Transverse colon (tissue), 4 donors: ENCODE results near the gene CYP3A7. TPM values are rescaled to one million over a fixed set of nuclear protein-coding genes. Genes with fewer than 3 reads are reported as not detected.
"Not testable (repeated sequence)": the region's sequence is repeated elsewhere in the genome, so short reads cannot be mapped to it uniquely, and the experiment has no call there.

ENCODE experiments used
- DNase-seq: peaks from one replicate; pipeline ENCODE4 v3.0.0-alpha.2; 2019
- H3K27ac ChIP-seq, 4 donors: fragments of 200-600 bp; sonication (generic); 2 replicates each; pipeline ENCODE4 v1.5.1; 2016 to 2018; ENCODE audit warnings: inconsistent platforms in 4 of 4
- H3K27me3 ChIP-seq: fragments of 200-600 bp; sonication (generic); 2 replicates; pipeline ENCODE4 v1.5.1; 2017; ENCODE audit warnings: inconsistent platforms
- H3K36me3 ChIP-seq, 4 donors: fragments of 200-600 bp; sonication (generic); 2 replicates each; pipeline ENCODE4 v1.5.1; 2017 to 2019; ENCODE audit warnings: inconsistent platforms in 4 of 4
- H3K4me1 ChIP-seq, 4 donors: fragments of 200-600 bp; sonication (generic); 2 replicates each; pipeline ENCODE4 v1.5.1; 2017 to 2020; ENCODE audit warnings: inconsistent platforms in 4 of 4
- H3K4me3 ChIP-seq, 4 donors: fragments of 200-600 bp; sonication (generic); 1 replicate in 1 of 4; 2 replicates in 3 of 4; pipeline versions ENCODE4 v1.5.1 to v1.6.1; 2017 to 2019; ENCODE audit warnings: inconsistent platforms in 4 of 4
- H3K9me3 ChIP-seq, 2 donors: fragments of 200-600 bp; sonication (generic); 2 replicates each; pipeline ENCODE4 v1.5.1; 2017 to 2019; ENCODE audit warnings: inconsistent platforms in 2 of 2
- EP300 ChIP-seq: sonication (generic); formaldehyde crosslinking; IDR thresholded peaks from one replicate; pipeline ENCODE4 v1.6.1; 2017; ENCODE audit warnings: antibody characterized with exemption, low read depth
- POLR2A ChIP-seq: fragments of 450-650 bp; IDR thresholded peaks from one replicate; pipeline ENCODE4 v1.6.1; 2016; ENCODE audit warnings: antibody characterized with exemption, mild to moderate bottlenecking, moderate library complexity
- POLR2AphosphoS5 ChIP-seq, 3 donors: sonication (generic); formaldehyde crosslinking; IDR thresholded peaks; one replicate each; pipeline ENCODE4 v1.6.1; 2016; ENCODE audit warnings: antibody characterized with exemption in 3 of 3
- WGBS, 2 donors: methylation state at CpG; one replicate each; pipeline ENCODE4 v1.1.5; 2018; ENCODE audit warnings: low coverage in 1 of 2; 5-methylcytosine and 5-hydroxymethylcytosine counted together
- in situ Hi-C, 4 donors: fragments of 200-750 bp; cut with MboI; loops; one replicate each; pipeline versions ENCODE4 v1.15.0 to v1.15.1; 2017; ENCODE audit warnings: low sequenced_read_pairs in 3 of 4, low pct_ligation_motif_present in 1 of 4, low pct_unique_long_range_greater_than_20kb in 1 of 4
- intact Hi-C: fragments of 100-400 bp; cut with DNase I; formaldehyde crosslinking; loops from one replicate; pipeline ENCODE4 v1.15.1; 2023; ENCODE audit warnings: low total_unique reads
- total RNA-seq, 4 donors: library from RNA; depleted of rRNA; stranded (reverse); fragments of >200 nt; gene quantifications; one replicate each; pipeline ENCODE4 v1.1.0, GENCODE V29; 2016
- TF ChIP-seq, protein P1 (sequence below), 5 experiments: fragments of 200-600 bp in 3 of 5; fragments of 450-650 bp in 2 of 5; sonication (generic) in 3 of 5; IDR thresholded peaks; 1 replicate in 2 of 5; 2 replicates in 3 of 5; pipeline ENCODE4 v1.5.1; 2016 to 2017; ENCODE audit warnings: antibody characterized with exemption in 5 of 5, inconsistent platforms in 3 of 5, mild to moderate bottlenecking in 2 of 5, moderate library complexity in 1 of 5

The CYP3A7 gene
- total RNA-seq, 4 donors from 2014 or later: 0.95 to 3.0 (median 0.96) TPM; not detected in 1

DNA sequence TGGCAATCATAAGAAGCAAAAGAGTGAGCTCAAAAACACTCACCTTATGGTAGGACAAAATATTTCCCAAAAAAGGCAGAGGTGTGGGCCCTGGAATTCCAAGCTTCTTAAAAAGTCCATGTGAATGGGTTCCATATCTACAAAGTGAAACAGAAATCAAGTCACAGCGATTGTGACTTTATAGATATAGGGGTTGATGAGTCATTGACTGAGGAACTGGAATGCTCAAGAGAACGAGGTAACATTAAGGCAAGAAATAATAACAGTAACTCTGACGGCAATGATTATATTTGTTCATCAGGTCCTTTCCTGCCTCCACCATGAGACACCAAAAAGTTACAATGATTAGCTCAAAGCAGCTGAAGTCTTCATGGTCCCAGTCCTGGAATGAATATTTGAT is 45.0 kb upstream of the CYP3A7 start:
- no peaks in the 10 kb centered on the region for H3K27me3 ChIP-seq
- TF ChIP-seq POLR2A (no peak), POLR2AphosphoS5 (IDR thresholded peaks at IDR 0.05) (no peak), EP300 (no peak)
- TF ChIP-seq, protein P1, sequence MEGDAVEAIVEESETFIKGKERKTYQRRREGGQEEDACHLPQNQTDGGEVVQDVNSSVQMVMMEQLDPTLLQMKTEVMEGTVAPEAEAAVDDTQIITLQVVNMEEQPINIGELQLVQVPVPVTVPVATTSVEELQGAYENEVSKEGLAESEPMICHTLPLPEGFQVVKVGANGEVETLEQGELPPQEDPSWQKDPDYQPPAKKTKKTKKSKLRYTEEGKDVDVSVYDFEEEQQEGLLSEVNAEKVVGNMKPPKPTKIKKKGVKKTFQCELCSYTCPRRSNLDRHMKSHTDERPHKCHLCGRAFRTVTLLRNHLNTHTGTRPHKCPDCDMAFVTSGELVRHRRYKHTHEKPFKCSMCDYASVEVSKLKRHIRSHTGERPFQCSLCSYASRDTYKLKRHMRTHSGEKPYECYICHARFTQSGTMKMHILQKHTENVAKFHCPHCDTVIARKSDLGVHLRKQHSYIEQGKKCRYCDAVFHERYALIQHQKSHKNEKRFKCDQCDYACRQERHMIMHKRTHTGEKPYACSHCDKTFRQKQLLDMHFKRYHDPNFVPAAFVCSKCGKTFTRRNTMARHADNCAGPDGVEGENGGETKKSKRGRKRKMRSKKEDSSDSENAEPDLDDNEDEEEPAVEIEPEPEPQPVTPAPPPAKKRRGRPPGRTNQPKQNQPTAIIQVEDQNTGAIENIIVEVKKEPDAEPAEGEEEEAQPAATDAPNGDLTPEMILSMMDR (IDR thresholded peaks at IDR 0.05): no peak
- peaks cover 0 to 9% (median 0%) of the 10 kb centered on the region in 4 donors for H3K4me1 ChIP-seq
- intact Hi-C loops (no loop called here), in situ Hi-C loops (no loop called here)
- no peak overlapping the region for H3K27ac ChIP-seq
- H3K36me3 ChIP-seq: no peaks in the 10 kb centered on the region
- no peaks in the 10 kb centered on the region for H3K9me3 ChIP-seq
- no peak for DNase-seq
- no peak overlapping the region for H3K4me3 ChIP-seq
- WGBS, 2 donors: 76 to 77% methylated on average over 3 of the region's 3 CpGs

DNA sequence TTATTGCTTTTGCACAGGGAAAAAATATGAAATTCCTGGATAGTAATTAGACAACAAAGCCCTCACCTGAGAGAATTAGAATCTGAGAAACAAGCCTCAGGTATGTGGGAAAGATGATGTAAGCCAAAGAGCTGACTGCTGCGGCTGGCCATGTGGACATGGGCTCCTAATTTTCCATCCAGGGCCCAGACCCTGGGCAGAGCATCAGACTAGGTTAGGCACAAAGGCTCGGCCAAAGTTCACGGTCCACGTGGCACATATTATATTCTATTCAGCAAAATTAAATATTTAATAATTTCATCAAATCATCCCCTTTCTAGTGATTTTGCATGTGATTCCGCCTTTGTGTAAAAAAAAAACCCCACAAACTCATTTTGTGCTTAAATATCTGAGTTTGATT is 43.9 kb upstream of the CYP3A7 start:
- Histone ChIP-seq H3K9me3 (no peaks in the 10 kb centered on the region), H3K4me3 (no peak overlapping the region), H3K36me3 (no peaks in the 10 kb centered on the region), H3K4me1 (peaks cover 0 to 3% (median under 1%) of the 10 kb centered on the region in 4 donors), H3K27me3 (no peaks in the 10 kb centered on the region), H3K27ac (no peak overlapping the region)
- intact Hi-C loops (no loop called here), in situ Hi-C loops (no loop called here)
- 82 to 84% methylated on average over 4 to 5 of the region's 5 CpGs for WGBS, 2 donors
- TF ChIP-seq, protein P1 (IDR thresholded peaks at IDR 0.05): no peak
- TF ChIP-seq EP300 (no peak), POLR2AphosphoS5 (IDR thresholded peaks at IDR 0.05) (no peak), POLR2A (no peak)
- DNase-seq: no peak

DNA sequence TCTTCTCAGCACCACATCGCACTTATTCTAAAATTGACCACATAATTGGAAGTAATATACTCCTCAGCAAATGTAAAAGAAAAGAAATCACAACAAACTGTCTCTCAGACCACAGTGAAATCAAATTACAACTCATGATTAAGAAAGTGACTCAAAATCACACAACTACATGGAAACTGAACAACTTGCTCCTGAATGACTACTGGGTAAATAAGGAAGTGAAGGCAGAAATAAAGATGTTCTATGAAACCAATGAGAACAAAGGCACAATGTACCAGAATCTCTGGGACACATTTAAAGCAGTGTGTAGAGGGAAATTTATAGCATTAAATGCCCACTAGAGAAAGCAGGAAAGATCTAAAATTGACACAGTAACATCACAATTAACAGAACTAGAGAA is 38.4 kb upstream of the CYP3A7 start:
- in situ Hi-C loops, H3K36me3 ChIP-seq, H3K9me3 ChIP-seq, H3K27me3 ChIP-seq, DNase-seq, intact Hi-C loops, H3K4me3 ChIP-seq: not testable (repeated sequence)
- Histone ChIP-seq H3K4me1 (peaks cover 0 to 19% (median 9%) of the 10 kb centered on the region in 4 donors), H3K27ac (peak overlapping the region; percentile 65 to 80 (median 73))
- WGBS, 2 donors: 73 to 80% methylated on average over 1 of the region's 1 CpG

DNA sequence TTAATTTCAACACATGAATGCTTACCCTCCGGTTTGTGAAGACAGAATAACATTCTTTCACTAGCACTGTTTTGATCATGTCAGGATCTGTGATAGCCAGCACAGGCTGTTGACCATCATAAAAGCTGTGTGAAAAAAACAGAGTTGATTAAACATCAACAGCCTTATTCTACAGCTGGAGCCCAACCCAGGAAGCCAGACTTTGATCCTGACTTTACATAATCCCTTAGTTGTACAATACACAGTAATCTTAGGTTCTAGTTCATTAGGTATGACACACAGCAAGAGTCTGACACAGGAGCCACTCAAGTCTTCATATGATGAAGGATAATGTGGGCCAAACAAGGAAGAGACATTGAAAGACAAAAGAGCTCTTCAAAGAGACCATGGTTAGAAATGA is 37.6 kb upstream of the CYP3A7 start:
- H3K36me3 ChIP-seq: no peaks in the 10 kb centered on the region
- in situ Hi-C loops: no loop called here
- peaks cover 0 to 19% (median 9%) of the 10 kb centered on the region in 4 donors for H3K4me1 ChIP-seq
- H3K27me3 ChIP-seq: no peaks in the 10 kb centered on the region
- intact Hi-C loops: no loop called here
- no peaks in the 10 kb centered on the region for H3K9me3 ChIP-seq
- TF ChIP-seq, protein P1 (IDR thresholded peaks at IDR 0.05): no peak
- TF ChIP-seq POLR2A: peak; percentile 26
- no peak for TF ChIP-seq EP300
- peak; percentile 10 to 67 (median 20) for TF ChIP-seq POLR2AphosphoS5 (IDR thresholded peaks at IDR 0.05)
- DNase-seq: peak; percentile 57
- 58 to 71% methylated on average over 1 of the region's 1 CpG for WGBS, 2 donors
- H3K4me3 ChIP-seq: no peak overlapping the region
- H3K27ac ChIP-seq: peak overlapping the region; percentile 65 to 80 (median 73)

DNA sequence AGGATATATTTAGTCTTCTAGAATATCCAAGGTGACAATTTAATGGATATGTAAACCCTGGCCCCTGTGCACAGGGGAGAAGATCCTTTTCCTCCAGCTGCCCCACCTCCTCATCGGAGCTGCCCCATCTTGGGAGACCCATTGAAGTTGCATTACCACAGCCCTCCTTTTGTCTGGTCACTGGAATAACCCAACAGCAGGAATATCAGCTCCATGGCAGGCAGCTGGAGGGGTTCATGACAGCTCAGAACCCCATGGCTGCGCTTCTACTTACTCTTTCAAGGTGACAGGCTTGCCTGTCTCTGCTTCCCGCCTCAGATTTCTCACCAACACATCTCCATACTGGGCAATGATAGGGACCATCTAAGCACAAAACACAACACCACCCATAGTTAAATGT is 34.5 kb upstream of the CYP3A7 start:
- in situ Hi-C loops, H3K27me3 ChIP-seq, DNase-seq, H3K27ac ChIP-seq, H3K9me3 ChIP-seq, H3K36me3 ChIP-seq, intact Hi-C loops, H3K4me3 ChIP-seq: not testable (repeated sequence)
- whole genome bisulfite sequencing, 2 donors: 77 to 100% methylated on average over 1 to 3 of the region's 3 CpGs
- peaks cover 0 to 19% (median 9%) of the 10 kb centered on the region in 4 donors for H3K4me1 ChIP-seq
